ENCODE results near the gene GPR150.

GRCh38 chr5:95669985-95670384 lies 50.1 kb downstream of the GPR150 start:
- no peak for TF ChIP-seq CTCF (IDR thresholded peaks at IDR 0.05 in 2 of 3, conservative IDR thresholded peaks at IDR 0.05 in 1 of 3; ENCODE audit: control insufficient read depth in 2 of 3, extremely low read depth in 1 of 3, insufficient read depth in 1 of 3, low read depth in 3 of 3, low read length in 3 of 3)
- no peak for TF ChIP-seq POLR2A (IDR thresholded peaks at IDR 0.05; ENCODE audit: low read depth, low read length)
- no peak for TF ChIP-seq KDM1A (IDR thresholded peaks at IDR 0.05; ENCODE audit: borderline replicate concordance)
- TF ChIP-seq TAF1 (IDR thresholded peaks at IDR 0.05; ENCODE audit: borderline replicate concordance, low read depth, low read length): no peak
- TF ChIP-seq SP1 (IDR thresholded peaks at IDR 0.05; ENCODE audit: low read depth, low read length): no peak
- TF ChIP-seq ZNF24 (IDR thresholded peaks at IDR 0.05): no peak
- TF ChIP-seq POLR2AphosphoS5 (IDR thresholded peaks at IDR 0.05; ENCODE audit: low read length): no peak
- no peak for TF ChIP-seq KAT2A (conservative IDR thresholded peaks at IDR 0.05; ENCODE audit: control insufficient read depth, low read depth, low read length)
- TF ChIP-seq WRNIP1 (IDR thresholded peaks at IDR 0.05; ENCODE audit: borderline replicate concordance, low read depth, low read length): no peak
- TF ChIP-seq ZNF274 (IDR thresholded peaks at IDR 0.05; ENCODE audit: insufficient read depth, insufficient read length): no peak
- TF ChIP-seq CREB1 (IDR thresholded peaks at IDR 0.05; ENCODE audit: low read depth): no peak

Data from GM12878 (cell line).